H1 (cell line): ENCODE data around the gene ACAP2. TPM values are rescaled to one million over a fixed set of nuclear protein-coding genes. Genes with fewer than 3 reads are reported as not detected.

Source experiments
- CTCF ChIA-PET: fragments of 300-600 bp; sonication (Branson Sonifier 250); formaldehyde crosslinking; loops from one replicate; lab custom pipeline; 2021; ENCODE audit not compliant: partially characterized antibody; lab: Charles Lee
- POLR2A ChIA-PET: fragments of 300-600 bp; sonication (Branson Sonifier 250); formaldehyde crosslinking; loops from one replicate; lab custom pipeline; 2021; ENCODE audit warnings: inconsistent platforms; ENCODE audit not compliant: partially characterized antibody; lab: Charles Lee
- DNase-seq, 2 experiments: peaks; one replicate each; pipeline versions ENCODE4 v3.0.0 to v3.0.0-alpha.2; 2010 to 2022; ENCODE audit warnings: low spot score in 2 of 2, low read depth in 1 of 2, mixed read lengths in 1 of 2
- FAIRE-seq: peaks from 2 replicates; lab custom pipeline; 2011; peaks lifted over from hg19 to GRCh38; lab: Jason Lieb, UNC
- H2AFZ ChIP-seq: 2 replicates; pipeline ENCODE4 v1.8.1; 2012; ENCODE audit warnings: low read length, inconsistent platforms
- H2AK5ac ChIP-seq: 2 replicates; pipeline ENCODE4 v1.6.1; 2013; ENCODE audit warnings: low read depth, low read length
- H2BK120ac ChIP-seq: replicated peaks from 2 replicates; pipeline ENCODE3; 2013; ENCODE audit warnings: low read depth, low read length, inconsistent platforms
- H2BK12ac ChIP-seq: 2 replicates; pipeline ENCODE4 v1.6.1; 2013; ENCODE audit warnings: low read depth, low read length
- H2BK15ac ChIP-seq: 2 replicates; pipeline ENCODE4 v1.6.1; 2013; ENCODE audit warnings: low read length
- H2BK20ac ChIP-seq: 2 replicates; pipeline ENCODE4 v1.6.1; 2013; ENCODE audit warnings: low read length
- H2BK5ac ChIP-seq: 2 replicates; pipeline ENCODE4 v1.6.1; 2013; ENCODE audit warnings: low read depth, low read length
- H3K14ac ChIP-seq: 2 replicates; pipeline ENCODE4 v1.6.1; 2013; ENCODE audit warnings: inconsistent platforms; ENCODE audit not compliant: insufficient read length
- H3K18ac ChIP-seq: 2 replicates; pipeline ENCODE4 v1.6.1; 2013; ENCODE audit warnings: low read length; ENCODE audit errors: extremely low read depth
- H3K23ac ChIP-seq: 2 replicates; pipeline ENCODE4 v1.6.1; 2013; ENCODE audit warnings: inconsistent platforms; ENCODE audit not compliant: insufficient read length
- H3K23me2 ChIP-seq: 2 replicates; pipeline ENCODE4 v1.6.1; 2013; ENCODE audit warnings: low read depth, low read length
- H3K27ac ChIP-seq: 2 replicates; pipeline ENCODE4 v1.6.1; 2011; ENCODE audit warnings: low read depth, low read length, inconsistent platforms
- H3K27me3 ChIP-seq, 4 experiments: replicated peaks in 1 of 4; 1 replicate in 1 of 4; 2 replicates in 3 of 4; pipeline versions ENCODE4 v1.6.1 to v1.8.1; 2011 to 2013; ENCODE audit warnings: low read length in 3 of 4, mild to moderate bottlenecking in 3 of 4, inconsistent platforms in 2 of 4, mixed read lengths in 2 of 4, moderate library complexity in 1 of 4; ENCODE audit not compliant: control insufficient read depth in 3 of 4, insufficient read depth in 3 of 4; ENCODE audit errors: extremely low read depth in 1 of 4
- H3K36me3 ChIP-seq, 4 experiments: 2 replicates each; pipeline versions ENCODE4 v1.6.1 to v1.8.1; 2011 to 2013; ENCODE audit warnings: mild to moderate bottlenecking in 4 of 4, low read length in 3 of 4, moderate library complexity in 2 of 4, control low read depth in 1 of 4, inconsistent platforms in 1 of 4; ENCODE audit not compliant: insufficient read depth in 4 of 4, control insufficient read depth in 2 of 4
- H3K4ac ChIP-seq: replicated peaks from 2 replicates; pipeline ENCODE3; 2013; ENCODE audit warnings: low read length, low read depth, mixed read lengths, inconsistent platforms; ENCODE audit not compliant: insufficient read length
- H3K4me1 ChIP-seq, 4 experiments: replicated peaks in 1 of 4; 1 replicate in 1 of 4; 2 replicates in 3 of 4; pipeline versions ENCODE4 v1.6.1 to v1.8.1; 2011 to 2013; ENCODE audit warnings: low read length in 3 of 4, inconsistent platforms in 2 of 4, mixed read lengths in 1 of 4; ENCODE audit not compliant: insufficient read depth in 4 of 4, control insufficient read depth in 3 of 4
- H3K4me2 ChIP-seq, 2 experiments: 2 replicates each; pipeline versions ENCODE4 v1.6.1 to v1.8.1; 2011 to 2013; ENCODE audit warnings: low read depth in 2 of 2, low read length in 2 of 2, control low read depth in 1 of 2, inconsistent platforms in 1 of 2, mild to moderate bottlenecking in 1 of 2; ENCODE audit not compliant: insufficient read depth in 1 of 2
- H3K4me3 ChIP-seq, 4 experiments: fragments of 200-600, 300-600 bp in 1 of 4; sonication (generic), shearing (Covaris generic), sonication (Bioruptor Twin) in 1 of 4; 2 replicates each; pipeline versions ENCODE4 v1.5.1 to v1.8.1; 2011 to 2016; ENCODE audit warnings: low read length in 4 of 4, low read depth in 3 of 4, control low read depth in 2 of 4, inconsistent platforms in 2 of 4, mild to moderate bottlenecking in 2 of 4, mixed read lengths in 1 of 4, moderate library complexity in 1 of 4; ENCODE audit not compliant: insufficient read depth in 2 of 4; ENCODE audit errors: extremely low read depth in 1 of 4
- H3K56ac ChIP-seq: replicated peaks from 2 replicates; pipeline ENCODE3; 2013; ENCODE audit warnings: low read depth, mild to moderate bottlenecking, mixed read lengths, low read length, inconsistent platforms; ENCODE audit not compliant: insufficient read length
- H3K79me1 ChIP-seq: 2 replicates; pipeline ENCODE4 v1.6.1; 2013; ENCODE audit warnings: low read depth, low read length, control low read depth
- H3K79me2 ChIP-seq, 2 experiments: 2 replicates each; pipeline versions ENCODE4 v1.6.1 to v1.8.1; 2012 to 2013; ENCODE audit warnings: low read length in 2 of 2, mild to moderate bottlenecking in 2 of 2, inconsistent platforms in 1 of 2; ENCODE audit not compliant: insufficient read depth in 2 of 2, control insufficient read depth in 1 of 2
- H3K9ac ChIP-seq, 4 experiments: replicated peaks in 1 of 4; 1 replicate in 1 of 4; 2 replicates in 3 of 4; pipeline versions ENCODE4 v1.6.1 to v1.8.1; 2011 to 2013; ENCODE audit warnings: low read depth in 3 of 4, low read length in 3 of 4, control low read depth in 2 of 4, mild to moderate bottlenecking in 2 of 4, moderate library complexity in 2 of 4, inconsistent platforms in 1 of 4; ENCODE audit errors: extremely low read depth in 1 of 4
- H3K9me3 ChIP-seq, 2 experiments: 2 replicates each; pipeline versions ENCODE4 v1.6.1 to v1.8.1; 2012 to 2013; ENCODE audit warnings: mild to moderate bottlenecking in 2 of 2, moderate library complexity in 2 of 2, control low read depth in 1 of 2, inconsistent platforms in 1 of 2, low read depth in 1 of 2, low read length in 1 of 2, mixed read lengths in 1 of 2; ENCODE audit not compliant: insufficient read depth in 2 of 2
- H4K20me1 ChIP-seq, 2 experiments: replicated peaks in 1 of 2; 2 replicates each; pipeline versions ENCODE3 to v1.8.1; 2011 to 2013; ENCODE audit warnings: inconsistent platforms in 2 of 2, low read length in 2 of 2, mild to moderate bottlenecking in 1 of 2; ENCODE audit not compliant: insufficient read depth in 2 of 2, control insufficient read depth in 1 of 2
- H4K5ac ChIP-seq: 2 replicates; pipeline ENCODE4 v1.6.1; 2013; ENCODE audit warnings: low read length, low read depth, mixed read lengths, inconsistent platforms; ENCODE audit not compliant: insufficient read length
- H4K8ac ChIP-seq: 2 replicates; pipeline ENCODE4 v1.8.0; 2013; ENCODE audit warnings: mild to moderate bottlenecking, moderate library complexity, low read length, inconsistent platforms; ENCODE audit not compliant: insufficient read depth; ENCODE audit errors: extremely low read depth
- H4K91ac ChIP-seq: replicated peaks from 2 replicates; pipeline ENCODE3; 2013; ENCODE audit warnings: low read length, mixed read lengths, inconsistent platforms; ENCODE audit not compliant: insufficient read length
- HDAC6 ChIP-seq: IDR thresholded peaks from one replicate; pipeline ENCODE4 v1.7.1; 2012; ENCODE audit warnings: low read depth, mild to moderate bottlenecking, inconsistent platforms, low read length, moderate library complexity
- SAP30 ChIP-seq: fragments of 300-600 bp; sonication (generic); IDR thresholded peaks from 2 replicates; pipeline ENCODE4 v1.7.1; 2012; ENCODE audit warnings: low read length, moderate library complexity, mild to moderate bottlenecking, inconsistent platforms; ENCODE audit not compliant: insufficient read depth, insufficient replicate concordance
- WGBS, 2 experiments: shearing (Covaris generic) in 1 of 2; methylation state at CpG; one replicate each; pipeline versions ENCODE4 v1.1.6 to v1.1.7; 2013 to 2015; ENCODE audit warnings: low lambda C conversion rate in 2 of 2, mixed read lengths in 2 of 2, inconsistent platforms in 1 of 2, low coverage in 1 of 2, missing lambda C conversion rate in 1 of 2; ENCODE audit not compliant: insufficient replicate concordance in 2 of 2, insufficient coverage in 1 of 2, insufficient read length in 1 of 2; ENCODE audit errors: extremely low coverage in 1 of 2, missing lambda C conversion rate in 1 of 2; 5-methylcytosine and 5-hydroxymethylcytosine counted together
- polyA plus RNA-seq, 7 experiments: library from polyadenylated mRNA; depleted of rRNA in 3 of 7; stranded (reverse) in 5 of 7; unstranded in 2 of 7; fragments of >200 nt in 5 of 7; fragments of 200-250 nt in 2 of 7; gene quantifications; 1 replicate in 5 of 7; 2 replicates in 1 of 7; 4 replicates in 1 of 7; pipeline versions ENCODE4 v1.2.1 to v1.2.3, GENCODE V29; 2011 to 2013; ENCODE audit warnings: missing spikeins in 2 of 7, mixed read lengths in 2 of 7
- total RNA-seq: library from RNA; stranded (reverse); fragmentation: NEBNext Ultra II Directional; extraction: Animal tissue kit (Norgen Biotek cat#: 25700); gene quantifications from 2 replicates; pipeline ENCODE4 v1.2.1, GENCODE V29; 2021

The ACAP2 gene
- total and polyA plus RNA-seq, 2 of the 8 experiments (the other 6 are each of a cell fraction or from before 2014, with no cell fraction given), result 7.7 to 37.3 TPM

DNA sequence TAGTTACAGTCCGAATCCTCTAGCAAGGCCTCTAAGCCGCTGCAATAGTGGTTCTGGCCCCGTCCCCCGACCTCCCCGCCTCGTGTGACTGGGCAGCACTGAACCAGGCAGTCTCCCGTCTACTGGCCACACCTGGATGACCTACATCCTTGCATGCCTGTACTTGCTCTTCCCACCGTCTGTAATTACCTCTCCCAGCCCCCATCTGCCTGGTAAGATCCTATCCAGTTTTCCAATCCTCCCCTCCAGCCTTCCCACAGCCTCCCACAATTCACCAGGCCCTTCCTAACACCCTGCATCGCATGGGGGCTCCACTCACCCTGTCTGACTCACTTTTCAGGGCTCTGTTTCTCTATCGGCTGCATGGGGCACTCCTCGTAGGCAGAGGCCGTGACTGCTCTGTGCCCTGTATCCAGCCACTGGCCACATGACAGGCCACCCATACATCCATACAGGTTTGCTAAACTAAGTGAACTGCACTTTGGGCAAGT is 204.7 kb downstream of the ACAP2 start:
- Histone ChIP-seq H3K79me1 (peaks cover 13% of the 10 kb centered on the region; the same call in 1 of the 2 replicates), H2AK5ac (no peak overlapping the region), H4K8ac (no peak overlapping the region), H3K23me2 (0 out of 2 replicates have a peak, but pooled peaks cover 2% of the 10 kb centered on the region), H3K27ac (no peak overlapping the region), H4K91ac (no peak overlapping the region), H4K5ac (no peak overlapping the region), H3K4me3 (no peak overlapping the region)
- WGBS, 2 experiments, result 91% methylated on average over 11 of the region's 12 CpGs; no CpG with 5 or more reads in 1 of the 2 experiments
- no peak for TF ChIP-seq SAP30
- no peak for TF ChIP-seq HDAC6
- TF ChIP-seq, all 59 proteins: peak for 0
- Histone ChIP-seq H2AFZ (no peak overlapping the region), H3K9me3 (no peaks in the 10 kb centered on the region), H3K79me2 (peaks cover 0 to 34% of the 10 kb centered on the region in 2 experiments; a peak in 2 of 4 replicates), H2BK15ac (no peak overlapping the region), H2BK20ac (no peak overlapping the region), H2BK12ac (no peak overlapping the region), H3K23ac (no peak overlapping the region), H2BK5ac (0 out of 2 replicates have a peak overlapping the region, but pooled peaks have one; percentile 32), H2BK120ac (no peak overlapping the region), H3K4me1 (peaks cover 0 to 7% (median 4%) of the 10 kb centered on the region in 4 experiments; a peak in 4 of 7 replicates), H3K9ac (no peak overlapping the region), H3K4ac (no peak overlapping the region), H3K56ac (no peak overlapping the region), H3K27me3 (no peaks in the 10 kb centered on the region), H3K4me2 (no peak overlapping the region), H3K18ac (no peak overlapping the region), H3K14ac (no peak overlapping the region), H3K36me3 (no peaks in the 10 kb centered on the region; a peak in 1 of 8 replicates), H4K20me1 (peaks cover 3 to 13% of the 10 kb centered on the region in 2 experiments)
- no peak for FAIRE-seq
- ChIA-PET CTCF (interaction anchor here (0.7 to 4.0 kb wide), 4 partner anchors 11 to 98 kb away, joined by 3 to 14 read pairs (median 3); no protein-coding TSS in a partner anchor), POLR2A (no interaction called here)
- DNase-seq, result peak in 1 of 2 experiments; percentile 41
